Measurements from ENCODE around the gene GREM2.

DNA sequence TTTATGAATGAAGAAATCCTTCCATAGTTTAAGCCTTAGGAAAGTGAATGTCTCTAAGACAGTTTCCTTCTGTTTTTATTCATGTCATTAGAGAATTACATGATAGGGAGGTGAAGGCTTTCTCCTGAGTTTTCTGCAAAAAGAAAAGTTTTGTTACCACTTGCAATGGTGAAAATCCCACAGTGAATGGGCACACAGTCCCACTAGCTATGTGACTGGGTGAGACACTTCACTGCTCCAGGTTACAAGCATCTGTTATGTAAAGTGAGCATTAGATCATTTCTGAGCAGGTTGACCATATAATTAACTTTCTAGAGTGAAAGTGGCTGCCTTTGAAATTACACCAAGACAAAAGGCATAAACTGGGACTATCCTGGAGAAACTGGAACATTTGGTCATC is 38.9 kb upstream of the GREM2 start:
- TF ChIP-seq CTCF (IDR thresholded peaks at IDR 0.05) (no peak), POLR2A (IDR thresholded peaks at IDR 0.05) (no peak), POLR2AphosphoS5 (IDR thresholded peaks at IDR 0.05) (no peak)

Measured in prostate gland (tissue), 2 donors.